K562 treated with DMSO at 1 percent for 4 hours (cell line): ENCODE data around the gene C1orf105. TPM values are rescaled to one million over a fixed set of nuclear protein-coding genes. Genes with fewer than 3 reads are reported as not detected.

ENCODE experiments used
- total RNA-seq: library from RNA; unstranded; fragments of 300-600 nt; gene quantifications from 2 replicates; pipeline ENCODE4 v1.2.3, GENCODE V29; 2022; ENCODE audit not compliant: insufficient read depth

Gene C1orf105
- total RNA-seq = not detected in 2 replicates

DNA sequence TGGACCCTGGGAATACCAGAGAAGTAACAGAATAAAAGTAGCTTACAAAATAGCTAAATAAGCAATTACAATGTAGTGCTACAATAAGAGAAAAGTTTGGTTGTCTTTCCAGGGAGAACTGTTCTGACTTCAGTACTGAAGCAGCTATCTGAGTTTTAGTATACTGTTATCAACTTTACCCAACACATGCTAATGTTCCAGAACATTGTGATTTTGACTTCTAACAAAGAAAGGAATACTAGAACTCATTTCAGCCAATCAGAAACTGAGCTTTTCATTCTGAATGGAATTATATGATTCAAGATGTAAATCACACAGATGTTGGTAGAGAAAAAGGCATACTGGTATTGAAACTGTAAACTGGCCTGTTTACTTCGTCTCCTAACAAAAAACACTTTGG lies at the start of gene C1orf105:
TSS of gene C1orf105 (plus strand) at position 301 of the 400 bp plus-strand sequence. CDS start 201 bp downstream, outside the sequence.

GRCh38 chr1:172443666-172444453 lies 23.4 kb downstream of the C1orf105 start, which contains the start of gene PIGC:
Gene PIGC, minus strand, starts transcription at chr1:172444069. Its CDS starts 1,447 bp downstream, at chr1:172442622.

Other genes with a start within 250 kb of the C1orf105 start
- 48.2 and 56.2 TPM in 2 replicates for gene PIGC, start 23.4 kb downstream of the C1orf105 start, total RNA-seq
- 11.1 and 14.1 TPM in 2 replicates for gene SUCO, start 112.5 kb downstream of the C1orf105 start, total RNA-seq
- gene FASLG, start 238.4 kb downstream of the C1orf105 start, total RNA-seq = not detected in 2 replicates